GM12892 (cell line): ENCODE data around the gene SLF2. TPM values are rescaled to one million over a fixed set of nuclear protein-coding genes. Genes with fewer than 3 reads are reported as not detected.

Source experiments
- DNase-seq: peaks from one replicate; pipeline ENCODE4 v3.0.0; 2011; ENCODE audit not compliant: insufficient read length
- FAIRE-seq: peaks from 2 replicates; lab custom pipeline; 2011; peaks lifted over from hg19 to GRCh38; lab: Jason Lieb, UNC
- POLR2A ChIP-seq: IDR thresholded peaks from 2 replicates; pipeline ENCODE4 v1.6.1; 2011; ENCODE audit warnings: low read depth, low read length, control low read depth
- POLR2AphosphoS5 ChIP-seq: IDR thresholded peaks from 2 replicates; pipeline ENCODE4 v1.6.1; 2011; ENCODE audit warnings: low read depth, low read length, control low read depth
- TAF1 ChIP-seq: IDR thresholded peaks from 2 replicates; pipeline ENCODE4 v1.6.1; 2011; ENCODE audit warnings: low read depth, mild to moderate bottlenecking, control low read depth, low read length, borderline replicate concordance
- polyA plus RNA-seq: library from polyadenylated mRNA; unstranded; fragments of >200 nt; gene quantifications from one replicate; pipeline ENCODE4 v1.2.1, GENCODE V29; 2012; ENCODE audit warnings: missing spikeins, inconsistent platforms; ENCODE audit not compliant: missing spikeins

Gene SLF2
- 16.2 TPM for polyA plus RNA-seq

- peak; percentile 77; the same call in 1 of the 2 replicates for TF ChIP-seq POLR2A
- peak; percentile 85 for TF ChIP-seq POLR2AphosphoS5
- peak; percentile 34; the same call in 1 of the 2 replicates for TF ChIP-seq TAF1
- peak; percentile 98 for FAIRE-seq
- peak; percentile 94 for DNase-seq
These were observed at the start of gene SLF2 for GRCh38 chr10:100912605-100913469. Gene SLF2, plus strand, starts transcription at chr10:100912963. Its CDS starts 148 bp downstream, at chr10:100913111.

DNA sequence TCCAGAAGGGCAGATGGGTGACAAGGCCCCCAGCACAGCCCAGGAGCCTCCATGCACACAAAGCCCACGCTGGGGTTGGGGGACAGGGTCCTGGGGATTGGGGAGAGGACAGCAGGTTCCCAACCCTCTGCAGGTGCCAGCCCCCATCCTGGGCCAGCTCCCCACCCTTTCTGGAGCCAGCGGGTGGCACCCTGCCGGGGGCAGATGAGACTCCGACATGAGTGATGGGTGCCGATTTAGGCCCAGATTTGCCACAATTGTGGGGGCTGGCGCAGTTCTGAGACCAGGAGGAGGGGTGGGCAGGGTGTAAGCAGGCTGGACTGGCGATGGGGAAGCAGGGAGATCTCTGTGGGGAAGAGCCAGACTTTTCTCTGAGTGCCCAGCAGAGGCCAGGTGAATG is 49.3 kb upstream of the SLF2 start:
- FAIRE-seq, result no peak
- TF ChIP-seq TAF1 (no peak), POLR2AphosphoS5 (no peak)
- DNase-seq, result no peak

- no peak for TF ChIP-seq POLR2AphosphoS5
- no peak for TF ChIP-seq POLR2A
- TF ChIP-seq TAF1, result no peak
- DNase-seq (no peak), FAIRE-seq (no peak)
These were observed 48.5 kb upstream of the SLF2 start for GRCh38 chr10:100864036-100864885.

DNA sequence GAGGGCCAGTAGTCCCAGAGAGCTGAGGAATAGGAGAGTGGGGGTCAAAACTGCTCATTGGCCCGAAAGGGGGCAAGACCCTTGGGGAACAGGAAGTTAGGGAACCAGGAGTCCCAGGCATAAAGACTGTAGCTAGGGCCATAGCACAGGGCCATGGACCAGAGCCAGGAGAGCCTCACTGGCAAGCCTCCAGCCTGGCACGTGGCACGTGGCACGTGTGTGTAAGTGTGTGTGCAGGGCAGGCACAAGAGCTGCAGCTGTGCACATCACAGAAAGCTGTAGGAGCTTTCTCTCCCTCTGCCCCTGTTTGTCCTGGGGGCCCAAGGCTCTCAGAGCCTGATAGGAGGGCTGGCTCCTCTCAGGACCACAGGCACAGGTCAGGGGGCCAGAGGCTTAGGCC is 47.8 kb upstream of the SLF2 start:
- DNase-seq, result no peak
- no peak for FAIRE-seq
- no peak for TF ChIP-seq TAF1
- no peak for TF ChIP-seq POLR2A
- TF ChIP-seq POLR2AphosphoS5, result no peak

DNA sequence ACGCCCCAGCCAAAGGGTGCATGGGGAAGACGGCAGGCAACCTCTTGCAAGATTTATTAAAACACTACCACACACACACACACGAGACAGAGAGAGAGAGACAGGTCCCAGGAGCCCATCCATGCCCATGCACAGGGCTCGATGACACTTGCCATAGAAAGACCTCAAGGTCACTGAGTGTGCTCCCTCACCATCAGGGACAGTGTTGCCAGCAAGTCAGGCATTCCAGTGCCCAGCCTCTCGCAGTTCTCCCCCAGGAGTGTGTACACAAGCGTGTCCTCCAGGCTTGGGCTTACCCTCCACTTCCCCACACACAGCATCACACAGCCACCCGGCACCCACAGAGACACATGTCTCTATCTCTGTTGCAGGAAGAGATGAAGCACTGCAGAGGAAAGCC is 46.8 kb upstream of the SLF2 start:
- TF ChIP-seq TAF1 (no peak), POLR2AphosphoS5 (no peak), POLR2A (no peak)
- FAIRE-seq (no peak), DNase-seq (no peak)

DNA sequence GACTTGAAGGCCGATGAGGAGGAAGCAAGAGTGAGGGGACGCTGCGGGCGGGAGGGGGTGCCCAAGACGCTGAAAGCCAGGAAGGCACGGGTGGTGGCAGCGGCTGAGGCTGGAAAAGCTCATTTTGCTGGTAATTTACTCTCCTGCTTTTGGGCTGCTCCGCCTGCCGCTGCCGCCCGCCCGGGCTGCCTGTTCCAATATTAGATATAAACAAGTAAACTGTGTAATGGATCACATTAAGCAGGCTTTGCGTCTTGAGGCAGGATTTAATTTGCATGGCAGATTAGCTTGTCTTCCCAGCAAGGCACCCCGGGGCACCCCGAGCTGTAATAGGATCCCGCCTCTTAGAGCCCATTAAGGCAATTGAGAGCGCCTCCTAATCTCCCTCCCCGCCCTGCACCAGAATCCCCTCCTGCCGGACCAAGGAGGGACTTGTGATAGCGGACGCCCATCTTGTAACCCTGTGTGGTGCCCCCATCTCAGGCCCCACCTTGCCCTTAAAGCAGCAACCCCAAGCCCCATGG is 46.1 kb upstream of the SLF2 start:
- DNase-seq (no peak), FAIRE-seq (no peak)
- TF ChIP-seq POLR2A, result no peak
- TF ChIP-seq POLR2AphosphoS5, result no peak
- no peak for TF ChIP-seq TAF1

GRCh38 chr10:100867261-100867963 is 45.4 kb upstream of the SLF2 start:
- TF ChIP-seq POLR2AphosphoS5, result no peak
- TF ChIP-seq POLR2A, result no peak
- no peak for TF ChIP-seq TAF1
- DNase-seq (no peak), FAIRE-seq (no peak)

DNA sequence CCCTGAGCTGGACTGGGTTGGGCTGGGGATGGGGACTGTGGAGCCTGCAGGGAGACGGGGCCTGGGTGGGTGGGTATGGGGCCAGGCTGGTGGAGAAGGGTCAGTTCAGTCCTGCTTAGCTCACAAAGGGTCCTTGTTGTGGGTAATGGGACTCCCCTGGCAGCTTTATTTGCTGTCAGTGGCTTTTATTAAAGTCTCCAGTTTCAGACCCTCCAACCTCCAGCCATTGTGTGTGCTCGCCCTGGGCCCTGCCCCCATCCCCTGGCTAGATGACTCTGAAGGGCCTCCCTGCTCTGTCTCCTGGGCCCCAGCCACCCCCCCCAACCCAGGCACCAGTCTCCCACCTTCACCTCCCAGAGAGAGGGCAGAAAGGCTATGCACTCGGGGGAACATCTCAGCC is 44.4 kb upstream of the SLF2 start:
- DNase-seq, result no peak
- TF ChIP-seq TAF1, result no peak
- TF ChIP-seq POLR2A, result no peak
- TF ChIP-seq POLR2AphosphoS5, result no peak
- no peak for FAIRE-seq

DNA sequence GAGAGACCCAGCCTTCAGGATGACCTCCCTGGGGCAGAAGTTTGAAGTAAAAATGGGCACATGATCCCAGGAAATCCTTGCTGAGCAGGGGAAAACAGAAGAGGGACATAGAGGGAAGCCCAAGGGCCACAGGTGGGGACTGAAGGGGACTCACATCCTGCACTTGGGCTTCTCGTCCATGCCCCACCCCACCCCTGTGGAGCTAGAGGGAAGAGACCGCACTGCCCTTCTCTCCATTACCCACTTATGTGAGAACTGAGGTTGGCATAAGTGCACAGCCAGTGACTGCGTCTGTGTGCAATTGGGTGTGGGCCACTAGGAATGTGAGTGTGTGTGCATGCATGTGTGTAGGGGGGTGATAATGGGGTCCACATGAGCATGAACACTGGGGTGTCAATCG is 43.4 kb upstream of the SLF2 start:
- DNase-seq (no peak), FAIRE-seq (no peak)
- TF ChIP-seq POLR2AphosphoS5 (no peak), TAF1 (no peak), POLR2A (no peak)

- TF ChIP-seq TAF1 (no peak), POLR2A (no peak), POLR2AphosphoS5 (no peak)
- peak; percentile 89 for FAIRE-seq
- peak; percentile 73 for DNase-seq
These were observed 40.5 kb upstream of the SLF2 start for GRCh38 chr10:100872034-100872791.
